ENCODE measurements around the gene ASB11.

The ASB11 gene

GRCh38 chrX:15315509-15315908, at the start of gene ASB11:
Gene ASB11, minus strand, starts transcription at chrX:15315640. Its CDS starts 35 bp downstream, at chrX:15315605.
- TF ChIP-seq CTCF (conservative IDR thresholded peaks at IDR 0.05; ENCODE audit: low read length): no peak
- H3K4me3 ChIP-seq (ENCODE audit: low read length): no peak within 1 kb of the TSS
- DNase-seq (ENCODE audit: low read depth): no peak

DNA sequence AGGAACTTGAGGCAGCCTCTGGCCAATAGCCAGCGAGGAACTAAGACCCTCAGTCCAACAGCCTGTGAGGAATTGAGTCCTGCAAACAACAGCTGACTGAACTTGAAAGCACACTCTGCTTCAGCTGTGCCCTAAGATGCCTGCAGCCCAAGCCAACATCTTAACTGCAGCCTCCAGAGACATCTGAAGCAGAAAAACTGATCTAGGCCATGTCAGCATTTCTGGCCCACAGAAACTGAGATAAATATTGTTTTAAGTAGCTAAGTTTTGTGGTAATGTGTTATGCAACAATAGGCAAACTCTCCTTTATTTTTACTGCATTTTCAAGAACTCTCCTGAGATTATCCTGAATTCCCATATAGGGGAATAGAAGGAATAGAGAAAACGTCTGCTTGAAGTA, 44.3 kb upstream of the ASB11 start:
- no peak for DNase-seq (ENCODE audit: low read depth)
- no peak overlapping the region for H3K4me3 ChIP-seq (ENCODE audit: low read length)
- no peak for TF ChIP-seq CTCF (conservative IDR thresholded peaks at IDR 0.05; ENCODE audit: low read length)

GRCh38 chrX:15358533-15358932, 43.1 kb upstream of the ASB11 start:
- no peak for DNase-seq (ENCODE audit: low read depth)
- H3K4me3 ChIP-seq (ENCODE audit: low read length): no peak overlapping the region
- TF ChIP-seq CTCF (conservative IDR thresholded peaks at IDR 0.05; ENCODE audit: low read length): no peak

GRCh38 chrX:15356444-15356843, 41.0 kb upstream of the ASB11 start:
- DNase-seq (ENCODE audit: low read depth): peak; percentile 53
- no peak for TF ChIP-seq CTCF (conservative IDR thresholded peaks at IDR 0.05; ENCODE audit: low read length)
- no peak overlapping the region for H3K4me3 ChIP-seq (ENCODE audit: low read length)

DNA sequence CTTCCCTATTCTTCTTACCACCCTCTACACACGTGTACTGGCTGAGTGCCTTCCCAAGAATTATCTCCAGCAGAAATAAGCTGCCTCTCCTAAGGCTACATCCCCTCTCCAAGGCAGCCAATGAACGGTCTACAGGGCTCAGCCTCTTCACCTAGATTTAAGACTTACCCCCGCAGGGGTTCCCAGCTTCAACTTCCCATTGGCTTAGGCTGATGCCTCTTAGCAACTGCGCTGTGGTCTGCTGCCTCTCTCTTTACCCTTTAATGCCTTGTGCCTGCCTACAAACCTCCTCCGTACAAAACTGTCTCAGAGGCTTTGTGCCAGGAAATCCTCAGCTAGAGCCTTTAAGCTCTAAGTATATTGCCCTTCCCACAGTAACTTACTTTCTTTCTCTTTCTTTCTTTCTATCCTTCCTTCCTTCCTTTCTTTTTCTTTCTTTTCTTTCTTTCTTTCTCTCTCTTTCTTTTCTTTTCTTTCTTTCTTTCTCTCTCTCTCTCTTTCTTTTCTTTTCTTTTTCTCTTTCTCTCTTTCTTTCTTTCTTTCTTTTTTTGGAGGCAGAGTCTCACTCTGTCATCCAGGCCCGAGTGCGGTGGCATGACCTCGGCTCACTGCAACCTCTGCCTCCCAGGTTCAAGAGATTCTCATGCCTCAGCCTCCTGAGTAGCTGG, 35.0 kb upstream of the ASB11 start:
- TF ChIP-seq CTCF (conservative IDR thresholded peaks at IDR 0.05; ENCODE audit: low read length): no peak
- DNase-seq (ENCODE audit: low read depth): no peak
- H3K4me3 ChIP-seq (ENCODE audit: low read length): no peak overlapping the region

- peak; percentile 60 for DNase-seq (ENCODE audit: low read depth)
- H3K4me3 ChIP-seq (ENCODE audit: low read length): no peak overlapping the region
- peak; percentile 59 for TF ChIP-seq CTCF (conservative IDR thresholded peaks at IDR 0.05; ENCODE audit: low read length)
These were observed 33.6 kb upstream of the ASB11 start for GRCh38 chrX:15349046-15349445.

DNA sequence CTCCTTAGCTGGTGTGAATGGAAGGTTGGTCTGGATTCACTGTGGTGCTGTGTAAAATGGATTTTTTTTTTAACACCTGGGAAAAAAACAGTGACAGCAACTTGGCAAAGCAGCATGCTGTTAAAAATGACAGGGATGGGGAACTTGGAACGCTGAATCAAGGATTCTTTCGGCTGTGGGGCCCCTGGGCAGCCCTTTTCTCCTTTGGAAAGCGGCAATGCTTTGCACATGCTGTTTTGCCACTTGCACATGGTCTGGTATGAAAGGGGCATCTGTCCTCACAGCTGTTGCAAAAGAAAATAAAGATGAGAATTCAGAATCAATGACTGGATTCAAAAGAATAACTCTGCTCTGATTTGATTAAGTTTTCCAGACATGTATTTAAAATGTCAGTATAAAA, 30.5 kb upstream of the ASB11 start:
- no peak overlapping the region for H3K4me3 ChIP-seq (ENCODE audit: low read length)
- TF ChIP-seq CTCF (conservative IDR thresholded peaks at IDR 0.05; ENCODE audit: low read length): no peak
- DNase-seq (ENCODE audit: low read depth): no peak
